H9 (cell line): ENCODE measurements around the gene ORM2. TPM values are rescaled to one million over a fixed set of nuclear protein-coding genes. Genes with fewer than 3 reads are reported as not detected.

Experiments
- DNase-seq: peaks from one replicate; pipeline ENCODE4 v3.0.0-alpha.2; 2017
- H2AFZ ChIP-seq: one replicate; pipeline ENCODE4 v1.6.1; 2013; ENCODE audit warnings: mild to moderate bottlenecking, low read length, control low read depth, moderate library complexity
- H2AK5ac ChIP-seq: 2 replicates; pipeline ENCODE4 v1.6.1; 2013; ENCODE audit warnings: low read length, control low read depth, mixed read lengths; ENCODE audit not compliant: insufficient read length
- H2BK120ac ChIP-seq: one replicate; pipeline ENCODE4 v1.6.1; 2013; ENCODE audit warnings: low read depth, mild to moderate bottlenecking, low read length, control low read depth, inconsistent platforms; ENCODE audit not compliant: poor library complexity, severe bottlenecking
- H2BK12ac ChIP-seq: 2 replicates; pipeline ENCODE4 v1.6.1; 2013; ENCODE audit warnings: low read length, control low read depth, mixed read lengths, low read depth; ENCODE audit not compliant: insufficient read length
- H2BK15ac ChIP-seq: 2 replicates; pipeline ENCODE4 v1.6.1; 2013; ENCODE audit warnings: low read depth, low read length, control low read depth
- H2BK20ac ChIP-seq: one replicate; pipeline ENCODE4 v1.6.1; 2013; ENCODE audit warnings: low read depth, mild to moderate bottlenecking, low read length, control low read depth, inconsistent platforms; ENCODE audit not compliant: poor library complexity, severe bottlenecking
- H2BK5ac ChIP-seq: 2 replicates; pipeline ENCODE4 v1.6.1; 2013; ENCODE audit warnings: low read length, control low read depth, mixed read lengths; ENCODE audit not compliant: insufficient read length
- H3K14ac ChIP-seq: 2 replicates; pipeline ENCODE4 v1.6.1; 2013; ENCODE audit warnings: low read length, control low read depth; ENCODE audit not compliant: insufficient read depth
- H3K18ac ChIP-seq: 2 replicates; pipeline ENCODE4 v1.6.1; 2013; ENCODE audit warnings: low read depth, mild to moderate bottlenecking, mixed read lengths, low read length, control low read depth; ENCODE audit not compliant: insufficient read length
- H3K23ac ChIP-seq: 2 replicates; pipeline ENCODE4 v1.6.1; 2013; ENCODE audit warnings: low read length, control low read depth, mixed read lengths, low read depth; ENCODE audit not compliant: insufficient read length
- H3K23me2 ChIP-seq: 2 replicates; pipeline ENCODE4 v1.6.1; 2013; ENCODE audit warnings: low read depth, mild to moderate bottlenecking, mixed read lengths, low read length, control low read depth; ENCODE audit not compliant: insufficient read length, poor library complexity, severe bottlenecking
- H3K27ac ChIP-seq: 2 replicates; pipeline ENCODE4 v1.5.1; 2013; ENCODE audit warnings: low read length, control low read depth, mixed read lengths, low read depth; ENCODE audit not compliant: insufficient read length
- H3K27me3 ChIP-seq: 2 replicates; pipeline ENCODE4 v1.6.1; 2013; ENCODE audit warnings: low read length, control low read depth, inconsistent platforms; ENCODE audit not compliant: insufficient read depth
- H3K4ac ChIP-seq: 2 replicates; pipeline ENCODE4 v1.6.1; 2013; ENCODE audit warnings: low read depth, mild to moderate bottlenecking, control low read depth, inconsistent platforms, low read length, moderate library complexity
- H3K4me1 ChIP-seq: 2 replicates; pipeline ENCODE4 v1.6.1; 2013; ENCODE audit warnings: low read length, control low read depth, inconsistent platforms; ENCODE audit not compliant: insufficient read depth
- H3K4me2 ChIP-seq: 2 replicates; pipeline ENCODE4 v1.6.1; 2013; ENCODE audit warnings: low read length, control low read depth, mixed read lengths; ENCODE audit not compliant: insufficient read length, insufficient read depth
- H3K56ac ChIP-seq: 2 replicates; pipeline ENCODE4 v1.6.1; 2013; ENCODE audit warnings: low read depth, mild to moderate bottlenecking, mixed read lengths, low read length, control low read depth; ENCODE audit not compliant: insufficient read length
- H3K79me1 ChIP-seq: 2 replicates; pipeline ENCODE4 v1.6.1; 2013; ENCODE audit warnings: low read depth, mild to moderate bottlenecking, moderate library complexity, low read length, control low read depth, inconsistent platforms; ENCODE audit not compliant: insufficient read depth, poor library complexity, severe bottlenecking
- H3K79me2 ChIP-seq: 2 replicates; pipeline ENCODE4 v1.6.1; 2013; ENCODE audit warnings: low read length, control low read depth, inconsistent platforms; ENCODE audit not compliant: insufficient read depth
- H3K9ac ChIP-seq: 2 replicates; pipeline ENCODE4 v1.6.1; 2013; ENCODE audit warnings: low read length, control low read depth, mixed read lengths; ENCODE audit not compliant: insufficient read length; ENCODE audit errors: extremely low read depth
- H3K9me3 ChIP-seq: one replicate; pipeline ENCODE4 v1.6.1; 2013; ENCODE audit warnings: low read depth, low read length, inconsistent platforms; ENCODE audit not compliant: control insufficient read depth
- H3T11ph ChIP-seq: one replicate; pipeline ENCODE4 v1.6.1; 2013; ENCODE audit warnings: mild to moderate bottlenecking, low read length, control low read depth, inconsistent platforms
- H4K20me1 ChIP-seq: one replicate; pipeline ENCODE4 v1.6.1; 2013; ENCODE audit not compliant: control insufficient read depth, insufficient read length, insufficient read depth
- H4K5ac ChIP-seq: 2 replicates; pipeline ENCODE4 v1.6.1; 2013; ENCODE audit warnings: low read depth, mild to moderate bottlenecking, mixed read lengths, low read length, control low read depth; ENCODE audit not compliant: insufficient read length
- H4K8ac ChIP-seq: replicated peaks from 2 replicates; pipeline ENCODE4 v1.6.1; 2013; ENCODE audit warnings: low read length, control low read depth, mixed read lengths, low read depth; ENCODE audit not compliant: insufficient read length
- H4K91ac ChIP-seq: 2 replicates; pipeline ENCODE4 v1.6.1; 2013; ENCODE audit warnings: low read depth, mild to moderate bottlenecking, moderate library complexity, mixed read lengths, low read length, control low read depth; ENCODE audit not compliant: insufficient read length
- H3K27ac Mint-ChIP-seq, 3 experiments: 2 replicates in 2 of 3; 3 replicates in 1 of 3; pipeline ENCODE4 v1.8.0; 2020 to 2021; ENCODE audit warnings: mixed read lengths in 3 of 3, mild to moderate bottlenecking in 1 of 3, moderate library complexity in 1 of 3
- H3K27me3 Mint-ChIP-seq: 2 replicates; pipeline ENCODE4 v1.8.0; 2021; ENCODE audit warnings: low read depth, mild to moderate bottlenecking, moderate library complexity, mixed read lengths
- H3K36me3 Mint-ChIP-seq, 3 experiments: 2 replicates in 2 of 3; 3 replicates in 1 of 3; pipeline ENCODE4 v1.8.0; 2020 to 2021; ENCODE audit warnings: low read depth in 3 of 3, mixed read lengths in 3 of 3; ENCODE audit not compliant: insufficient read depth in 1 of 3
- H3K4me1 Mint-ChIP-seq, 2 experiments: 2 replicates each; pipeline ENCODE4 v1.8.0; 2020; ENCODE audit warnings: mixed read lengths in 2 of 2
- H3K4me3 Mint-ChIP-seq, 2 experiments: 2 replicates in 1 of 2; 3 replicates in 1 of 2; pipeline ENCODE4 v1.8.0; 2020 to 2021; ENCODE audit warnings: mild to moderate bottlenecking in 2 of 2, mixed read lengths in 2 of 2, moderate library complexity in 1 of 2
- H3K9me3 Mint-ChIP-seq, 2 experiments: 2 replicates in 1 of 2; 3 replicates in 1 of 2; pipeline ENCODE4 v1.8.0; 2020; ENCODE audit warnings: mild to moderate bottlenecking in 2 of 2, mixed read lengths in 2 of 2, moderate library complexity in 1 of 2
- CTCF ChIP-seq: fragments of 200-600 bp; sonication (generic); conservative IDR thresholded peaks from 3 replicates; pipeline ENCODE4 v1.8.0; 2021; ENCODE audit warnings: antibody characterized with exemption, mild to moderate bottlenecking
- WGBS: extraction: QIAGEN DNeasy Blood & Tissue Kit; methylation state at CpG from one replicate; pipeline ENCODE4 v1.1.7; 2013; ENCODE audit warnings: missing lambda C conversion rate, low lambda C conversion rate, mixed read lengths; ENCODE audit not compliant: insufficient read length; ENCODE audit errors: extremely low coverage; 5-methylcytosine and 5-hydroxymethylcytosine counted together
- total RNA-seq: library from RNA; stranded (reverse); gene quantifications from 2 replicates; pipeline ENCODE4 v1.2.1, GENCODE V29; 2021

Gene ORM2
- total RNA-seq, 1 experiment from 2014 or later, result 1.2 TPM

GRCh38 chr9:114291064-114291474, 38.6 kb upstream of the ORM2 start:
- no peak overlapping the region; a peak in 1 of 7 replicates for H3K27ac Mint-ChIP-seq
- no peak overlapping the region; a peak in 1 of 5 replicates for H3K4me3 Mint-ChIP-seq
- peak; percentile 94 for TF ChIP-seq CTCF
- H3K27me3 ChIP-seq, result no peaks in the 10 kb centered on the region
- no peaks in the 10 kb centered on the region for H3K79me1 ChIP-seq
- no peak overlapping the region for H3K4me2 ChIP-seq
- no peaks in the 10 kb centered on the region for H3K27me3 Mint-ChIP-seq
- no peak overlapping the region for H3K4ac ChIP-seq
- no peak overlapping the region for H2BK120ac ChIP-seq
- DNase-seq, result peak; percentile 79
- H3K27ac ChIP-seq, result no peak overlapping the region
- H2AK5ac ChIP-seq, result no peak overlapping the region
- peaks cover 15 to 17% of the 10 kb centered on the region in 2 experiments; a peak in 4 of 5 replicates for H3K9me3 Mint-ChIP-seq
- H3K79me2 ChIP-seq, result no peaks in the 10 kb centered on the region
- peaks cover 28 to 38% (median 33%) of the 10 kb centered on the region in 3 experiments for H3K36me3 Mint-ChIP-seq
- 0 out of 2 replicates have a peak, but pooled peaks cover 3% of the 10 kb centered on the region for H3K4me1 ChIP-seq
- no peak overlapping the region for H4K8ac ChIP-seq
- H3K14ac ChIP-seq, result no peak overlapping the region
- no peak overlapping the region for H2AFZ ChIP-seq
- H3K9me3 ChIP-seq, result peaks cover 5% of the 10 kb centered on the region
- no peak overlapping the region for H3K56ac ChIP-seq
- WGBS, result no CpG with 5 or more reads among the region's 12 CpGs
- H3K18ac ChIP-seq, result no peak overlapping the region
- no peaks in the 10 kb centered on the region for H4K20me1 ChIP-seq
- no peak overlapping the region for H2BK12ac ChIP-seq
- no peak overlapping the region for H2BK20ac ChIP-seq
- no peak overlapping the region for H3K9ac ChIP-seq
- H3K23ac ChIP-seq, result no peak overlapping the region
- H4K5ac ChIP-seq, result no peak overlapping the region
- no peaks in the 10 kb centered on the region for H3K23me2 ChIP-seq
- H4K91ac ChIP-seq, result no peak overlapping the region
- no peak overlapping the region for H2BK15ac ChIP-seq
- H3K4me1 Mint-ChIP-seq, result peaks cover 11 to 18% of the 10 kb centered on the region in 2 experiments
- H2BK5ac ChIP-seq, result no peak overlapping the region
- H3T11ph ChIP-seq, result no peak overlapping the region
